Measurements from ENCODE around the gene FLNC. TPM values are rescaled to one million over a fixed set of nuclear protein-coding genes. Genes with fewer than 3 reads are reported as not detected.

Gene FLNC
- total and polyA plus RNA-seq, 2 donors (not counting 1 experiment from before 2014, with no cell fraction given) = 0.01 TPM; not detected in 1

DNA sequence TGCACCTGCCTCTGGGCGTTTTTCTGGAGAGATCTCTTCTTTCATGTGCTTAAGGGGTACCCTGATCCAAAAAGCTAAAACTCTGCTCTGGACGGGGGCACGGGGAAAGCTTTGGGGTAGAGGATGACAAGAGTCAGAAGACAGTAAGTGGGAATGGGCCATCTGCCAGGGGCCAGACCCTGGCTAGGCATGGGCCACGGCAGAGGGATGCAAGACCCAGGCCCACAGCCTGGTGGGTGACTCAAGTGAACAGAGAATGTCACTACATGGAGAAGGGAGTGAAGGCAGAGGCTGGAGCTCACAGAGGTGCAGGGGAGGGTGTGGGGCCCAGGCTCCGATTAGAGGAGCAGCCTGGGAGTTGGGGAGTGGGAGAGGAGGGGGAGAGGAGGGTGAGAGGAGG lies 15.3 kb downstream of the FLNC start:
- no peak overlapping the region for H3K4me3 Mint-ChIP-seq
- peaks cover 0 to 11% of the 10 kb centered on the region in 2 donors for H3K4me1 ChIP-seq (ENCODE audit: control insufficient read depth in 2 of 2, insufficient read depth in 2 of 2, low read length in 2 of 2)
- no peak overlapping the region for H3K27ac Mint-ChIP-seq
- H3K9me3 Mint-ChIP-seq (ENCODE audit: insufficient read depth) = no peaks in the 10 kb centered on the region
- H3K9ac ChIP-seq (ENCODE audit: low read length) = no peak overlapping the region
- H3K36me3 ChIP-seq (replicated peaks in 1 of 2; ENCODE audit: control extremely low read depth in 1 of 2, control insufficient read depth in 1 of 2, extremely low read depth in 1 of 2, insufficient read depth in 2 of 2, low read length in 1 of 2) = no peaks in the 10 kb centered on the region
- ChIA-PET POLR2A (no interaction called here), CTCF (interaction anchor here (2.3 kb wide), 1 partner anchor 38 kb away, joined by 13 read pairs; no protein-coding TSS in a partner anchor)
- H3K79me2 ChIP-seq (ENCODE audit: control insufficient read depth, insufficient read depth, low read length) = no peaks in the 10 kb centered on the region
- no peaks in the 10 kb centered on the region for H4K20me1 ChIP-seq (ENCODE audit: control insufficient read depth, insufficient read depth, low read length, poor library complexity, severe bottlenecking)
- peaks cover 4% of the 10 kb centered on the region for H3K4me1 Mint-ChIP-seq
- H3K27me3 ChIP-seq (replicated peaks in 1 of 4; ENCODE audit: control extremely low read depth in 1 of 4, control insufficient read depth in 3 of 4, insufficient read depth in 4 of 4, low read length in 3 of 4) = no peaks in the 10 kb centered on the region
- no peaks in the 10 kb centered on the region for H3K9me3 ChIP-seq (ENCODE audit: control extremely low read depth in 1 of 3, control insufficient read depth in 2 of 3, insufficient read depth in 1 of 3, low read length in 2 of 3)
- no peak overlapping the region for H3K4me3 ChIP-seq (ENCODE audit: control extremely low read depth in 1 of 5, extremely low read depth in 1 of 5, insufficient read depth in 1 of 5, low read depth in 2 of 5, low read length in 4 of 5)
- H3K4me2 ChIP-seq (replicated peaks; ENCODE audit: low read depth, low read length, poor library complexity, severe bottlenecking) = no peak overlapping the region
- intact Hi-C loops (cut with micrococcal nuclease) = no loop called here
- WGBS (ENCODE audit: insufficient coverage) = 94% methylated on average over 5 of the region's 5 CpGs
- DNase-seq (no peak), ATAC-seq (ENCODE audit: low read depth) (no peak)
- H2AFZ ChIP-seq (ENCODE audit: insufficient read depth, low read depth, low read length, poor library complexity, severe bottlenecking) = no peak overlapping the region
- no peaks in the 10 kb centered on the region for H3K27me3 Mint-ChIP-seq
- TF ChIP-seq, protein P1, sequence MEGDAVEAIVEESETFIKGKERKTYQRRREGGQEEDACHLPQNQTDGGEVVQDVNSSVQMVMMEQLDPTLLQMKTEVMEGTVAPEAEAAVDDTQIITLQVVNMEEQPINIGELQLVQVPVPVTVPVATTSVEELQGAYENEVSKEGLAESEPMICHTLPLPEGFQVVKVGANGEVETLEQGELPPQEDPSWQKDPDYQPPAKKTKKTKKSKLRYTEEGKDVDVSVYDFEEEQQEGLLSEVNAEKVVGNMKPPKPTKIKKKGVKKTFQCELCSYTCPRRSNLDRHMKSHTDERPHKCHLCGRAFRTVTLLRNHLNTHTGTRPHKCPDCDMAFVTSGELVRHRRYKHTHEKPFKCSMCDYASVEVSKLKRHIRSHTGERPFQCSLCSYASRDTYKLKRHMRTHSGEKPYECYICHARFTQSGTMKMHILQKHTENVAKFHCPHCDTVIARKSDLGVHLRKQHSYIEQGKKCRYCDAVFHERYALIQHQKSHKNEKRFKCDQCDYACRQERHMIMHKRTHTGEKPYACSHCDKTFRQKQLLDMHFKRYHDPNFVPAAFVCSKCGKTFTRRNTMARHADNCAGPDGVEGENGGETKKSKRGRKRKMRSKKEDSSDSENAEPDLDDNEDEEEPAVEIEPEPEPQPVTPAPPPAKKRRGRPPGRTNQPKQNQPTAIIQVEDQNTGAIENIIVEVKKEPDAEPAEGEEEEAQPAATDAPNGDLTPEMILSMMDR (IDR thresholded peaks at IDR 0.05) = no peak
- TF ChIP-seq EZH2 (IDR thresholded peaks at IDR 0.05; ENCODE audit: borderline replicate concordance, insufficient read depth, low read depth, low read length, poor library complexity, severe bottlenecking) = no peak
- H3K27ac ChIP-seq (ENCODE audit: low read length in 2 of 2) = no peak overlapping the region

DNA sequence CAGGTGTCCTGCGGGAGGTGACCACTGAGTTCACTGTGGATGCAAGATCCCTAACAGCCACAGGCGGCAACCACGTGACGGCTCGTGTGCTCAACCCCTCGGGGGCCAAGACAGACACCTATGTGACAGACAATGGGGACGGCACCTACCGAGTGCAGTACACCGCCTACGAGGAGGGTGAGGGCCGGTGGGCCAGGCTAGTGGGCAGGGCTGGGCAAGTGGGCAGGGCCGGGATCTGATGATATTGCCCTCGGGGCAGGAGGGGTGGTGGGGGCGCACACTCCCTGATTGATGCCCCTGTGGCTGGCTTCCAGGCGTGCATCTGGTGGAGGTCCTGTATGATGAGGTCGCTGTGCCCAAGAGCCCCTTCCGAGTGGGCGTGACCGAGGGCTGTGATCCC lies 15.8 kb downstream of the FLNC start:
- no peak overlapping the region for H3K27ac ChIP-seq (ENCODE audit: low read length in 2 of 2)
- intact Hi-C loops (cut with micrococcal nuclease) = no loop called here
- no peak for TF ChIP-seq EZH2 (IDR thresholded peaks at IDR 0.05; ENCODE audit: borderline replicate concordance, insufficient read depth, low read depth, low read length, poor library complexity, severe bottlenecking)
- TF ChIP-seq, protein P1 (IDR thresholded peaks at IDR 0.05) = no peak
- WGBS (ENCODE audit: insufficient coverage) = 95% methylated on average over 19 of the region's 19 CpGs
- H3K9ac ChIP-seq (ENCODE audit: low read length) = no peak overlapping the region
- no peak overlapping the region for H3K4me2 ChIP-seq (replicated peaks; ENCODE audit: low read depth, low read length, poor library complexity, severe bottlenecking)
- no peak overlapping the region for H3K4me3 Mint-ChIP-seq
- no peaks in the 10 kb centered on the region for H4K20me1 ChIP-seq (ENCODE audit: control insufficient read depth, insufficient read depth, low read length, poor library complexity, severe bottlenecking)
- H3K4me1 ChIP-seq (ENCODE audit: control insufficient read depth in 2 of 2, insufficient read depth in 2 of 2, low read length in 2 of 2) = peaks cover 0 to 7% of the 10 kb centered on the region in 2 donors
- H3K36me3 ChIP-seq (replicated peaks in 1 of 2; ENCODE audit: control extremely low read depth in 1 of 2, control insufficient read depth in 1 of 2, extremely low read depth in 1 of 2, insufficient read depth in 2 of 2, low read length in 1 of 2) = no peaks in the 10 kb centered on the region
- H3K79me2 ChIP-seq (ENCODE audit: control insufficient read depth, insufficient read depth, low read length) = no peaks in the 10 kb centered on the region
- no peaks in the 10 kb centered on the region for H3K9me3 Mint-ChIP-seq (ENCODE audit: insufficient read depth)
- peaks cover 4% of the 10 kb centered on the region for H3K4me1 Mint-ChIP-seq
- H2AFZ ChIP-seq (ENCODE audit: insufficient read depth, low read depth, low read length, poor library complexity, severe bottlenecking) = no peak overlapping the region
- H3K9me3 ChIP-seq (ENCODE audit: control extremely low read depth in 1 of 3, control insufficient read depth in 2 of 3, insufficient read depth in 1 of 3, low read length in 2 of 3) = no peaks in the 10 kb centered on the region
- no peak overlapping the region for H3K4me3 ChIP-seq (ENCODE audit: control extremely low read depth in 1 of 5, extremely low read depth in 1 of 5, insufficient read depth in 1 of 5, low read depth in 2 of 5, low read length in 4 of 5)
- no peaks in the 10 kb centered on the region for H3K27me3 Mint-ChIP-seq
- no peaks in the 10 kb centered on the region for H3K27me3 ChIP-seq (replicated peaks in 1 of 4; ENCODE audit: control extremely low read depth in 1 of 4, control insufficient read depth in 3 of 4, insufficient read depth in 4 of 4, low read length in 3 of 4)
- no peak overlapping the region for H3K27ac Mint-ChIP-seq
- ATAC-seq (ENCODE audit: low read depth) (no peak), DNase-seq (no peak)
- POLR2A ChIA-PET = no interaction called here
- CTCF ChIA-PET = interaction anchor here (2.3 kb wide), 1 partner anchor 37 kb away, joined by 13 read pairs; no protein-coding TSS in a partner anchor

All from B cell (primary cell).